Calu3 (cell line): ENCODE data around the gene FCGBP. TPM values are rescaled to one million over a fixed set of nuclear protein-coding genes. Genes with fewer than 3 reads are reported as not detected.

Experiments used
- BruUV-seq: library from RNA; stranded (reverse); fragments of 400-500 nt; replicated peaks from 2 replicates; lab custom pipeline; 2021; lab: Mats Ljungman, UMichigan
- CTCF ChIA-PET: fragments of 300-600 bp; sonication (Branson Sonifier 250); formaldehyde crosslinking; loops from one replicate; lab custom pipeline; 2022; ENCODE audit warnings: antibody characterized with exemption; lab: Charles Lee
- DNase-seq: peaks from one replicate; pipeline ENCODE4 v3.0.0; 2022
- H3K27ac Mint-ChIP-seq: one replicate; pipeline ENCODE4 v1.8.0; 2022; ENCODE audit warnings: mixed read lengths; ENCODE audit not compliant: unreplicated experiment
- H3K27me3 Mint-ChIP-seq: one replicate; pipeline ENCODE4 v1.8.0; 2022; ENCODE audit warnings: mixed read lengths; ENCODE audit not compliant: unreplicated experiment
- H3K36me3 Mint-ChIP-seq: one replicate; pipeline ENCODE4 v1.8.0; 2022; ENCODE audit warnings: mild to moderate bottlenecking, moderate library complexity, mixed read lengths; ENCODE audit not compliant: insufficient read depth, unreplicated experiment
- H3K4me1 Mint-ChIP-seq: one replicate; pipeline ENCODE4 v1.8.0; 2022; ENCODE audit warnings: mild to moderate bottlenecking, low read depth, mixed read lengths; ENCODE audit not compliant: unreplicated experiment
- H3K4me3 Mint-ChIP-seq: one replicate; pipeline ENCODE4 v1.8.0; 2022; ENCODE audit warnings: mild to moderate bottlenecking, low read depth, moderate library complexity, mixed read lengths; ENCODE audit not compliant: unreplicated experiment
- H3K9me3 Mint-ChIP-seq: one replicate; pipeline ENCODE4 v1.8.0; 2022; ENCODE audit warnings: low read depth, mixed read lengths; ENCODE audit not compliant: unreplicated experiment
- CTCF ChIP-seq: fragments of 200-600 bp; IDR thresholded peaks from one replicate; pipeline ENCODE4 v1.8.0; 2022; ENCODE audit warnings: antibody characterized with exemption; ENCODE audit not compliant: unreplicated experiment
- intact Hi-C: fragments of 100-400 bp; cut with micrococcal nuclease; formaldehyde crosslinking; loops from one replicate; pipeline ENCODE4 v1.10.0; 2022; ENCODE audit not compliant: unreplicated experiment
- total RNA-seq: library from RNA; stranded (reverse); gene quantifications from 2 replicates; pipeline ENCODE4 v1.2.3, GENCODE V29; 2022

FCGBP gene
- total RNA-seq, 1 experiment from 2014 or later: 3.7 TPM

- intact Hi-C loops: no loop called here
- no peak for DNase-seq
- H3K9me3 Mint-ChIP-seq: peaks cover 3% of the 10 kb centered on the region
- H3K27me3 Mint-ChIP-seq: no peaks in the 10 kb centered on the region
- CTCF ChIA-PET: no interaction called here
- H3K4me3 Mint-ChIP-seq: no peak overlapping the region
- BruUV-seq: no TSS peak
- H3K36me3 Mint-ChIP-seq: no peaks in the 10 kb centered on the region
- no peak for TF ChIP-seq CTCF
- no peaks in the 10 kb centered on the region for H3K4me1 Mint-ChIP-seq
- H3K27ac Mint-ChIP-seq: no peak overlapping the region
Observed at GRCh38 chr19:39915101-39915847, 19.2 kb downstream of the FCGBP start.

DNA sequence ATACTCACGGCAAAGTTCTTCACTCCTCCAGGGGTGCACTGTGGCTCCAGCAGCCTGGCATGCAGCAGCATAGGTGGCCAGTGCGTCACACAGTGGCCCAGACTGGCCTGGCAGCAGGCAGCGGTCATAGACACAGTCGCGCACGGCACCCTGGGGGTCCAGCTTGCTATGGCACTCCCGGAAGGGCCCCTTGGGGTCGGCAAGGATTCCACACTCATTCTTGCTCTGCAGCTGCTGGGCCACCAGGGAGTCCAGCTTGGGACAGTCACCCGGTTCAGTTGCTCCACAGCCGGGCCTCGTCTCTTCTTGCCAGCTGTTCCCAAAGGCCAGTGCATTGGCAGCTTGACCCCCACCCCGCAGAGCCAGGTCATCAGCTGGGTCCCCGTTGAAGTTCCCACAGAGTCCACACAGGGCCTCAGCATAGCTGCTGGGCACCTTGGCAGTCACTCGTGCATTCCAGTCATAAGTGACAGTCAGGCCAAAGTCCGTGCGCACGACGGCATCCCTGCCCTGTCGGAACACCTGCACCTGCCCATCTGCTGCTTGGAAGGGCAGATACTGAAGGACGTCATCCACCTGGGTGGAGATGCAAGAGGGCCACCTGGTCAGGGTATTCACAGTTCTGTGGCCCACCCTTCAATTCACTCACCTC is 20.6 kb downstream of the FCGBP start:
- DNase-seq: no peak
- no peak overlapping the region for H3K4me3 Mint-ChIP-seq
- BruUV-seq: no TSS peak
- H3K36me3 Mint-ChIP-seq: no peaks in the 10 kb centered on the region
- no peak overlapping the region for H3K27ac Mint-ChIP-seq
- TF ChIP-seq CTCF: no peak
- no peaks in the 10 kb centered on the region for H3K27me3 Mint-ChIP-seq
- CTCF ChIA-PET: interaction anchor here (0.7 kb wide), 1 partner anchor 40 kb away, joined by 4 read pairs; no protein-coding TSS in a partner anchor
- intact Hi-C loops: loop anchor here (5.0 kb wide), 1 partner anchor 58 kb away; the partner anchor contains the start of gene PSMC4
- H3K4me1 Mint-ChIP-seq: no peaks in the 10 kb centered on the region
- H3K9me3 Mint-ChIP-seq: no peaks in the 10 kb centered on the region

DNA sequence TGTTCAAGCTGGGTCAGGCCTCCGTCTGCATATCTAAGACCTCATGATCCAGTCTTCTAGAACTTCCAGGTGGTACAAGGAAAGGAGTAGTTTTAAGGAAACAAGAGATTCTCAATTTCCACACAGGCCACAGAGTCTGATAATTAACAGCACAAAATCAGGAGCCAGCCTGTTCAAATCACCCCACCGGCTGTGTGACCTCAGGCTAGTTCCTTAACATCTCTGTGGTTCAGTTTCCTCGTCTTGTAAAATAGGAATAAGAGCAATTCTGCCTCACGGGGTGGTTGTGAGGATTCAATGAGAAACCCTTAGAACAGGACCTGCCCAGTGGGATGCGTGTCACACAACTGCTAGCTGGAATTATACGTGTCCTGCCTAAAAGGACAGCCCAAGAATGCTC is 25.6 kb downstream of the FCGBP start:
- H3K27ac Mint-ChIP-seq: no peak overlapping the region
- no TSS peak for BruUV-seq
- no peak for DNase-seq
- no peaks in the 10 kb centered on the region for H3K9me3 Mint-ChIP-seq
- H3K27me3 Mint-ChIP-seq: no peaks in the 10 kb centered on the region
- H3K4me3 Mint-ChIP-seq: no peak overlapping the region
- peaks cover 8% of the 10 kb centered on the region for H3K4me1 Mint-ChIP-seq
- intact Hi-C loops: loop anchor here (5.0 kb wide), 1 partner anchor 33 kb away; no protein-coding TSS in a partner anchor
- no peak for TF ChIP-seq CTCF
- no peaks in the 10 kb centered on the region for H3K36me3 Mint-ChIP-seq
- CTCF ChIA-PET: interaction anchor here (0.7 kb wide), 1 partner anchor 239 kb away, joined by 5 read pairs; no protein-coding TSS in a partner anchor

DNA sequence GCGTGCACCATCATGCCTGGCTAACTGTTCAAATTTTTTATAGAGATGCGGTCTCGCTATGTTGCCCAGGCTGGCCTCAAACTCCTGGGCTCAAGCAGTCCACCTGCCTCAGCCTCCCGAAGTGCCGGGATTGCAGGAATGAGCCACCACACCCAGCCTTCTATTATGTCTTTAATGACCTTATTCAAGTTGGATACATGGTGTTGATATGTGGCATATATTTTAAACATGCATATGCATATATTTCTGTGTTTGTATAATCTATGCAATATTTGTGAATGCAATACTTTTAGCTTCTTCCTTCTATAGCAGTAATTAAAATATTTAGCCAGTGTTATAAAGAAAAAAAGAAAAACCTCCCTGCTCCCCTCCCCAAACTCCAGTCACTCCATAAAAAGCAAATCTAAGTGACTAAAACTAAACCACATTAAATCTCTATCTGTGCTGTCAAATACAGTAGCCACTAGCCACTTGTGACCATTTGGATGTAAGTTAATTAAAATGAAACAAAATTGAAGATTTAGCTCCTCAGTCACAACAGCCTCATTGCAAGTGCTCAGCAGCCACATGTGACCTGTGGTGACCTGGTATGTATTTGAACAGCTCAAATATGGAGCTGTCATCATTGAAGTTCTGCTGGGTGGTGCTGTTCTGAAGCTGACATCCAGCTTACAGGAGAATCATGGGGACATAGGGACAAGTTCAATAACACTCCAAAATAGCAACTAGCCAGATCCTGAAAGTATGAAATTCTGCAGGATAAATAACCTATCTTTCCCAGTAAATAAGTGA is 27.4 kb downstream of the FCGBP start:
- CTCF ChIA-PET: interaction anchor here (1.4 kb wide), 1 partner anchor 64 kb away, joined by 3 read pairs; the partner anchor contains the start of gene PSMC4
- no peaks in the 10 kb centered on the region for H3K9me3 Mint-ChIP-seq
- H3K27ac Mint-ChIP-seq: no peak overlapping the region
- DNase-seq: no peak
- H3K4me1 Mint-ChIP-seq: peaks cover 8% of the 10 kb centered on the region
- no peaks in the 10 kb centered on the region for H3K36me3 Mint-ChIP-seq
- no peak for TF ChIP-seq CTCF
- intact Hi-C loops: loop anchor here (5.0 kb wide), 1 partner anchor 35 kb away; no protein-coding TSS in a partner anchor
- no peaks in the 10 kb centered on the region for H3K27me3 Mint-ChIP-seq
- no peak overlapping the region for H3K4me3 Mint-ChIP-seq
- no TSS peak for BruUV-seq
